ENCODE measurements around the gene CTRB1.

Gene CTRB1

GRCh38 chr16:75262800-75263127, 44.0 kb downstream of the CTRB1 start:
- no peak for DNase-seq (ENCODE audit: low read depth)
- no peak for TF ChIP-seq CTCF (conservative IDR thresholded peaks at IDR 0.05; ENCODE audit: control insufficient read depth, insufficient read depth, low read depth, low read length)
- no peak overlapping the region for H3K4me3 ChIP-seq (ENCODE audit: control insufficient read depth, low read depth, low read length)

- TF ChIP-seq CTCF (conservative IDR thresholded peaks at IDR 0.05; ENCODE audit: control insufficient read depth, insufficient read depth, low read depth, low read length) = no peak
- no peak for DNase-seq (ENCODE audit: low read depth)
- H3K4me3 ChIP-seq (ENCODE audit: control insufficient read depth, low read depth, low read length) = peak overlapping the region; percentile 86
These were observed 44.6 kb downstream of the CTRB1 start for GRCh38 chr16:75263291-75263962.

GRCh38 chr16:75263963-75264445, 45.2 kb downstream of the CTRB1 start:
- no peak for TF ChIP-seq CTCF (conservative IDR thresholded peaks at IDR 0.05; ENCODE audit: control insufficient read depth, insufficient read depth, low read depth, low read length)
- peak; percentile 49 for DNase-seq (ENCODE audit: low read depth)
- peak overlapping the region; percentile 86 for H3K4me3 ChIP-seq (ENCODE audit: control insufficient read depth, low read depth, low read length)

GRCh38 chr16:75264457-75264998, 45.7 kb downstream of the CTRB1 start:
- peak; percentile 41 for DNase-seq (ENCODE audit: low read depth)
- peak overlapping the region; percentile 86 for H3K4me3 ChIP-seq (ENCODE audit: control insufficient read depth, low read depth, low read length)
- no peak for TF ChIP-seq CTCF (conservative IDR thresholded peaks at IDR 0.05; ENCODE audit: control insufficient read depth, insufficient read depth, low read depth, low read length)

- DNase-seq (ENCODE audit: low read depth) = no peak
- H3K4me3 ChIP-seq (ENCODE audit: control insufficient read depth, low read depth, low read length) = peak overlapping the region; percentile 86
- no peak for TF ChIP-seq CTCF (conservative IDR thresholded peaks at IDR 0.05; ENCODE audit: control insufficient read depth, insufficient read depth, low read depth, low read length)
These were observed 46.5 kb downstream of the CTRB1 start for GRCh38 chr16:75264999-75265910.

- DNase-seq (ENCODE audit: low read depth) = peak; percentile 42
- peak overlapping the region; percentile 86 for H3K4me3 ChIP-seq (ENCODE audit: control insufficient read depth, low read depth, low read length)
- no peak for TF ChIP-seq CTCF (conservative IDR thresholded peaks at IDR 0.05; ENCODE audit: control insufficient read depth, insufficient read depth, low read depth, low read length)
These were observed 47.3 kb downstream of the CTRB1 start for GRCh38 chr16:75265911-75266701.

All from fibroblast of mammary gland (primary cell).